Measurements from ENCODE around the gene CDC14B.

The CDC14B gene

GRCh38 chr9:96509848-96510247 lies 109.8 kb downstream of the CDC14B start:
- TF ChIP-seq EZH2phosphoT487 (IDR thresholded peaks at IDR 0.05; ENCODE audit: low read length): no peak
- TF ChIP-seq CTCF (IDR thresholded peaks at IDR 0.05; ENCODE audit: low read length): no peak
- TF ChIP-seq EZH2 (optimal IDR thresholded peaks at IDR 0.05; ENCODE audit: low read depth, low read length): no peak
- Histone ChIP-seq H3K9me3 (replicated peaks; ENCODE audit: insufficient read depth, low read length) (no peaks in the 10 kb centered on the region), H3K27ac (ENCODE audit: low read length) (no peak overlapping the region), H3K27me3 (replicated peaks; ENCODE audit: insufficient read depth, low read length) (no peaks in the 10 kb centered on the region), H3K4me1 (ENCODE audit: low read length) (0 out of 2 replicates have a peak, but pooled peaks cover 5% of the 10 kb centered on the region), H3K36me3 (replicated peaks; ENCODE audit: insufficient read depth, low read length) (no peaks in the 10 kb centered on the region), H3K79me2 (ENCODE audit: low read length) (no peaks in the 10 kb centered on the region), H4K20me1 (ENCODE audit: insufficient read depth, low read length) (no peaks in the 10 kb centered on the region), H3K4me3 (ENCODE audit: low read length) (no peak overlapping the region), H3K9ac (ENCODE audit: low read length) (no peak overlapping the region), H3F3A (ENCODE audit: insufficient read depth, low read length) (0 out of 2 replicates have a peak, but pooled peaks cover 4% of the 10 kb centered on the region), H3K4me2 (ENCODE audit: low read depth, low read length) (peak overlapping the region; percentile 31), H2AFZ (ENCODE audit: low read length) (0 out of 2 replicates have a peak overlapping the region, but pooled peaks have one; percentile 25), H3K9me2 (replicated peaks; ENCODE audit: insufficient read depth, low read length) (no peaks in the 10 kb centered on the region)
- no peak for DNase-seq

- TF ChIP-seq EZH2phosphoT487 (IDR thresholded peaks at IDR 0.05; ENCODE audit: low read length) (no peak), CTCF (IDR thresholded peaks at IDR 0.05; ENCODE audit: low read length) (no peak)
- DNase-seq: no peak
- 0 out of 2 replicates have a peak, but pooled peaks cover 5% of the 10 kb centered on the region for H3K4me1 ChIP-seq (ENCODE audit: low read length)
- no peak overlapping the region for H3K4me2 ChIP-seq (ENCODE audit: low read depth, low read length)
- no peak overlapping the region for H3K9ac ChIP-seq (ENCODE audit: low read length)
- no peaks in the 10 kb centered on the region for H3K27me3 ChIP-seq (replicated peaks; ENCODE audit: insufficient read depth, low read length)
- no peak overlapping the region for H3K27ac ChIP-seq (ENCODE audit: low read length)
- H3K9me3 ChIP-seq (replicated peaks; ENCODE audit: insufficient read depth, low read length): no peaks in the 10 kb centered on the region
- no peaks in the 10 kb centered on the region for H3K79me2 ChIP-seq (ENCODE audit: low read length)
- H2AFZ ChIP-seq (ENCODE audit: low read length): no peak overlapping the region
- no peaks in the 10 kb centered on the region for H3K36me3 ChIP-seq (replicated peaks; ENCODE audit: insufficient read depth, low read length)
- no peaks in the 10 kb centered on the region for H4K20me1 ChIP-seq (ENCODE audit: insufficient read depth, low read length)
- H3K4me3 ChIP-seq (ENCODE audit: low read length): no peak overlapping the region
- no peaks in the 10 kb centered on the region for H3K9me2 ChIP-seq (replicated peaks; ENCODE audit: insufficient read depth, low read length)
- H3F3A ChIP-seq (ENCODE audit: insufficient read depth, low read length): 0 out of 2 replicates have a peak, but pooled peaks cover 4% of the 10 kb centered on the region
These were observed 110.6 kb downstream of the CDC14B start for GRCh38 chr9:96509026-96509425.

- 0 out of 2 replicates have a peak, but pooled peaks cover 4% of the 10 kb centered on the region for H3F3A ChIP-seq (ENCODE audit: insufficient read depth, low read length)
- H3K9me2 ChIP-seq (replicated peaks; ENCODE audit: insufficient read depth, low read length): no peaks in the 10 kb centered on the region
- DNase-seq: no peak
- no peak overlapping the region for H3K27ac ChIP-seq (ENCODE audit: low read length)
- no peaks in the 10 kb centered on the region for H3K79me2 ChIP-seq (ENCODE audit: low read length)
- no peak overlapping the region for H3K4me2 ChIP-seq (ENCODE audit: low read depth, low read length)
- no peaks in the 10 kb centered on the region for H4K20me1 ChIP-seq (ENCODE audit: insufficient read depth, low read length)
- no peak overlapping the region for H3K4me3 ChIP-seq (ENCODE audit: low read length)
- H3K9me3 ChIP-seq (replicated peaks; ENCODE audit: insufficient read depth, low read length): no peaks in the 10 kb centered on the region
- 0 out of 2 replicates have a peak, but pooled peaks cover 5% of the 10 kb centered on the region for H3K4me1 ChIP-seq (ENCODE audit: low read length)
- H3K27me3 ChIP-seq (replicated peaks; ENCODE audit: insufficient read depth, low read length): no peaks in the 10 kb centered on the region
- H3K9ac ChIP-seq (ENCODE audit: low read length): no peak overlapping the region
- TF ChIP-seq CTCF (IDR thresholded peaks at IDR 0.05; ENCODE audit: low read length) (no peak), EZH2 (optimal IDR thresholded peaks at IDR 0.05; ENCODE audit: low read depth, low read length) (no peak), EZH2phosphoT487 (IDR thresholded peaks at IDR 0.05; ENCODE audit: low read length) (no peak)
- no peak overlapping the region for H2AFZ ChIP-seq (ENCODE audit: low read length)
- H3K36me3 ChIP-seq (replicated peaks; ENCODE audit: insufficient read depth, low read length): no peaks in the 10 kb centered on the region
These were observed 111.3 kb downstream of the CDC14B start for GRCh38 chr9:96508227-96508940.

Data from MM.1S (cell line).